ACC112 (cell line): ENCODE data around the gene TOB1.
A peak's percentile ranks its signal among the peaks of the same experiment; 100 is the strongest.
"Not testable (repeated sequence)": the region's sequence is repeated elsewhere in the genome, so short reads cannot be mapped to it uniquely, and the experiment has no call there.

Experiments used
- H2AFZ ChIP-seq: fragments of 200-600 bp; sonication (generic); one replicate; pipeline ENCODE4 v1.6.0; 2017; ENCODE audit warnings: antibody characterized with exemption, low read length; ENCODE audit not compliant: unreplicated experiment
- H3K27ac ChIP-seq: fragments of 200-600 bp; sonication (generic); 2 replicates; pipeline ENCODE4 v1.5.1; 2014; ENCODE audit warnings: low read depth, mild to moderate bottlenecking, antibody characterized with exemption, low read length, moderate library complexity
- H3K27me3 ChIP-seq: fragments of 200-600 bp; sonication (generic); 2 replicates; pipeline ENCODE4 v1.6.1; 2014; ENCODE audit warnings: mild to moderate bottlenecking, antibody characterized with exemption, low read length, moderate library complexity, mixed read lengths; ENCODE audit not compliant: insufficient read depth
- H3K36me3 ChIP-seq: fragments of 200-600 bp; sonication (generic); 2 replicates; pipeline ENCODE4 v1.6.1; 2016; ENCODE audit warnings: mild to moderate bottlenecking, antibody characterized with exemption, low read length, moderate library complexity, mixed read lengths; ENCODE audit not compliant: insufficient read depth
- H3K4me1 ChIP-seq: fragments of 200-600 bp; sonication (generic); one replicate; pipeline ENCODE4 v1.6.1; 2016; ENCODE audit warnings: low read length, mixed read lengths; ENCODE audit not compliant: insufficient read depth, unreplicated experiment, control insufficient read depth
- H3K4me3 ChIP-seq: fragments of 200-600 bp; sonication (generic); 2 replicates; pipeline ENCODE4 v1.5.1; 2014; ENCODE audit warnings: mild to moderate bottlenecking, low read depth, low read length
- H3K79me2 ChIP-seq: fragments of 200-600 bp; sonication (generic); one replicate; pipeline ENCODE4 v1.6.0; 2016; ENCODE audit warnings: low read length; ENCODE audit not compliant: control insufficient read depth, unreplicated experiment, insufficient read depth

Gene TOB1

DNA sequence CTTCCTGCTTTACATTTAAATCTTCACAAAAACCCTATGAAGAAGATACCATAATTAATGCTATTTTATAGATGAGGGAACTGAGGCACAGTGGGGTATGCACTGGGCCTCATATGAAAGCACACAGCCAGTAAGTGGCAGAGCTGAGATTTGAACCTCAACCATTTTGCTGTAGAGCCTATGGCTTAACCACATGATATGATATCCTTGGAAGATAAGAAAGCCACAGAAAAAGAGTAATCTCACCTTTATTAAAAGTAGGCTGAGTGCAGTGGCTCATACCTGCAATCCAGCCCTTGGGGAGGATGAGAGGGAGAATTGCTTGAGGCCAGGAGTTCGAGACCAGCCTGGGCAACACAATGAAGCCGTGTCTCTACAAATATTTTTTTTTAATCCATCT, 15.0 kb upstream of the TOB1 start:
- Histone ChIP-seq H2AFZ (no peak overlapping the region), H3K4me3 (no peak overlapping the region), H3K27ac (no peak overlapping the region), H3K36me3 (no peaks in the 10 kb centered on the region), H3K4me1 (no peaks in the 10 kb centered on the region), H3K27me3 (no peaks in the 10 kb centered on the region), H3K79me2 (no peaks in the 10 kb centered on the region)

GRCh38 chr17:50879086-50879485, 12.9 kb upstream of the TOB1 start:
- Histone ChIP-seq H3K27ac (no peak overlapping the region), H3K27me3 (no peaks in the 10 kb centered on the region), H3K79me2 (no peaks in the 10 kb centered on the region), H3K36me3 (no peaks in the 10 kb centered on the region), H3K4me3 (no peak overlapping the region), H2AFZ (no peak overlapping the region), H3K4me1 (no peaks in the 10 kb centered on the region)

GRCh38 chr17:50877838-50878237, 11.7 kb upstream of the TOB1 start:
- Histone ChIP-seq H3K27me3 (no peaks in the 10 kb centered on the region), H3K79me2 (no peaks in the 10 kb centered on the region), H2AFZ (no peak overlapping the region), H3K4me1 (no peaks in the 10 kb centered on the region), H3K27ac (no peak overlapping the region), H3K4me3 (no peak overlapping the region), H3K36me3 (no peaks in the 10 kb centered on the region)

DNA sequence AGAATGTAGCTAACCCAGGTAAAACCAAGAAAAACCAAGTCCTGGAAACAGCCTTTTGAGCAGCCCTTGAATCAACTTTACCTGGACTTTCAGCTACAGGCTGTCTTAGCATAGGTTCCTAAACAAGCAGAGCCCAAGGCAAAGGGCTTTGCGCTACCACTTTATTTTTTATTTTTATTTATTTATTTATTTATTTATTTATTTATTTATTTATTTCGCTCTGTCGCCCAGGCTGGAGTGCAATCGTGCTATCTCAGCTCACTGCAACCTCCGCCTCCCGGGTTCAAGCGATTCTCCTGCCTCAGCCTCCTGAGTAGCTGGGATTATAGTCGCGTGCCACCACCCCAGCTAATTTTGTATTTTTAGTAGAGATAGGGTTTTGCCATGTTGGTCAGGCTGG, 10.9 kb upstream of the TOB1 start:
- not testable (repeated sequence) for H3K36me3 ChIP-seq, H3K79me2 ChIP-seq, H2AFZ ChIP-seq, H3K27me3 ChIP-seq, H3K4me1 ChIP-seq, H3K27ac ChIP-seq, H3K4me3 ChIP-seq

DNA sequence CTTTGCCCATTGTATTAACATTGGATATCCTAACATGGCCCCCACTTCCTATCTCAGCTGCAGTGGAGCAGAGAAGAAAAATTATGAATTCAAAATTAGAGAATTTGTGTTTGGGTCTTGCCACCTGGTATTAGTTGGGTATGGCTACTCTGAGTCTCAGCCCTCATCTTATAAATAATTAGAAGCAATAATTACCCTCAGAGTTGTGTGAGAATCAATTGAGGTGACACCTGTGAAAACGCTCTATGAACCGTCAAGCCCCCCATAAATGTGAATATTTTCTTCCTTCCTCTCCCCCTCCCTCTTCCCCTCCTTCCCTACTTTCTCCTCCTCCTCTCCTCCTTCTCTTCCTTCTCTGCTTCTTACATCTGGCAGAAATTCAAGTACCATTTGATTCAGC, 8.9 kb upstream of the TOB1 start:
- Histone ChIP-seq H3K36me3 (no peaks in the 10 kb centered on the region), H2AFZ (no peak overlapping the region), H3K4me3 (no peak overlapping the region), H3K27ac (no peak overlapping the region), H3K79me2 (no peaks in the 10 kb centered on the region), H3K4me1 (no peaks in the 10 kb centered on the region), H3K27me3 (no peaks in the 10 kb centered on the region)

DNA sequence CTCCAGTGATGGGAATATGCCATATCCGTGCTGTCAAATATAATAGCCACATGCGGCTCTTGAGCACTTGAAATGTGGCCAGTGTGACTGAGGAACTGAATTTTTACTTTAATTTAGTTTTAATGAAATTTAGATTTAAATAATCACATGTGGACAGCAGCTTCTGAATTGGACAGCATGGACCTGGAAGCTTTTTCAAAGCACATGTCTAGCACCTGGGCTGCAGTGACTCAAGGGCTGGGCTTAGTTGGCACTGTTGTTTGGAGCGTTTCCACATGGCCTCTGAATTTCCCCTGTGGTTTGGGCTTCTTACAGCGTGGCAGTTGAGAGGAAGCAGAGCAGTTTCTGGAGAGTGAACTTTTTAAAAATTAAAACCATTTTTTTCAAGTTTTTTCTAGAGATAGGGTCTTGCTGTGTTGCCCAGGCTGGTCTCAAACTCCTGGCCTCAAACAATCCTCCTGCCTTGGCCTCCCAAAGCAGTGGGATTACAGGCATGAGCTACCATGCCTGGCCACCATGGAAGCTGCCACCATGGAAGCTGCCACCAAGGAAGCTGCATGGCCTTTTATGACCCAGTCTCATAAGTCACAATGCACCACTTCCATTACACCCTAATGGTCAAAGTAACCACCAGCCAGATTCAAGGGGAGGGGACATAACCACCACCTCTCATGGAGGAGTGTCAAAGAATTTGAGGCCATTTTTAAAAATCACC, 6.7 kb upstream of the TOB1 start:
- peaks cover 9% of the 10 kb centered on the region for H3K4me1 ChIP-seq
- no peak overlapping the region for H3K4me3 ChIP-seq
- no peak overlapping the region for H3K27ac ChIP-seq
- no peaks in the 10 kb centered on the region for H3K79me2 ChIP-seq
- H2AFZ ChIP-seq: no peak overlapping the region
- H3K36me3 ChIP-seq: no peaks in the 10 kb centered on the region
- no peaks in the 10 kb centered on the region for H3K27me3 ChIP-seq

DNA sequence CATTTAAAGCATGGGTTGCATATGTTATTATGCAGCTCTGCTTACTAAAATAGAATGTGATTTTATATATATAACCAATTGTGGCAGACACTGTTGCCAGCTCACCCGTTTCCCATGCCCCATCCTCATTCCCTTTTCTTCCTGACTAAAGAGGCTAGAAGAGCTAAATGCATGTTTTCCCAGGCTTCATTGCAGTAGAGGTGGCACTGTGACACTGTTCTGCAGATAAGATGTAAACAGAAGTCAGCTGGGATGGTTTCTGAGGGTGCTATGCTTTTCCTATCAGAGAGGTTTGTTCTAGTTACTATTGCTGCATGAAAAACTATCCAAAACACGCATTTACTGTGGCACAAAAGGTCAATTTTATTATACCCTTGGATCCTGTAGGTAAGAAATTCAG, 5.7 kb upstream of the TOB1 start:
- Histone ChIP-seq H3K4me1 (peaks cover 9% of the 10 kb centered on the region), H3K4me3 (no peak overlapping the region), H3K27me3 (no peaks in the 10 kb centered on the region), H3K27ac (no peak overlapping the region), H3K36me3 (no peaks in the 10 kb centered on the region), H3K79me2 (no peaks in the 10 kb centered on the region), H2AFZ (no peak overlapping the region)

DNA sequence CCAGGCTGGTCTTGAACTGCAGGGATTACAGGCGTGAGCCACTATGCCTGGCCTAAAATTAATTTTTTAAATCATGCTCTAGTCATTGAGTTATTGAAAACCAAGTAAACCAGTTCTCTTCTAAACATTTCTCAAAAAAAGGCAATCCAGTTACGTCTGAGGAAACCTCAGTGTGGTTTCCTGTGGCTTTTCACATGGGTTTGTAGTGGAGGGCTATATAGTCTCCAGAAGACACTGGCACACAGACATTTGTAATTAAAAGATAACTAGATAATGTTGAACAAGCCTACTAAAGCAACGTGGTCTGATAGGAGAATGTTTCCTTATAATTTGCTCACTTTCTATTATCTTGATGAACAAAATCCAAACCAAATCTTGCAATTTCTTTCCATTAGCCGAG, 5.2 kb upstream of the TOB1 start:
- H3K79me2 ChIP-seq: no peaks in the 10 kb centered on the region
- H3K4me3 ChIP-seq: no peak overlapping the region

DNA sequence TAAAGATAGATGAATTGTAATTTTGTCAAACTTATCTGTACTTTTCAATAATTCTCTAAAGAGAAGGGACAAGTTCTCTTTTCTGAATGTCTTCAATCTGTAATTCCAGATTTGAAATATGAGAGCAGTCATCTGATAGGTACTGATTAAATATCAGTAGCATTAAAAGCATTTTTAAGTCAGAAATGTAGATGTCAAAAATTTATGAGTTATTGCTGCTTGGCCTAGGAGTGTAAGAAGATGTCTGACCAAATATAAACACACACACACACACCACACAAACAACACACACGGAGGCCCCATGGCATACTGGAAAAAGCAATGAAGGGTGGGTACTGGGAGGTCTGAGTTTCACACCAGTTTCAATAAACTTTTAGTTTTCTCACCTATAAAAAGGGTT, 2.4 kb upstream of the TOB1 start:
- peaks cover 23% of the 10 kb centered on the region for H3K79me2 ChIP-seq
- no peaks in the 10 kb centered on the region for H3K36me3 ChIP-seq
- H2AFZ ChIP-seq: peak overlapping the region; percentile 27
- H3K4me3 ChIP-seq: peak overlapping the region; percentile 100
- peak overlapping the region; percentile 92 for H3K27ac ChIP-seq
- H3K4me1 ChIP-seq: peaks cover 11% of the 10 kb centered on the region
- H3K27me3 ChIP-seq: no peaks in the 10 kb centered on the region

More for the DNA sequence above, 5.2 kb upstream of the TOB1 start:
- H3K4me1 ChIP-seq: peaks cover 9% of the 10 kb centered on the region
- no peak overlapping the region for H2AFZ ChIP-seq
- no peaks in the 10 kb centered on the region for H3K36me3 ChIP-seq
- H3K27me3 ChIP-seq: no peaks in the 10 kb centered on the region
- no peak overlapping the region for H3K27ac ChIP-seq

- Histone ChIP-seq H3K4me1 (peaks cover 16% of the 10 kb centered on the region), H3K27me3 (no peaks in the 10 kb centered on the region), H3K27ac (peak overlapping the region; percentile 92), H3K4me3 (peak overlapping the region; percentile 100), H3K79me2 (peaks cover 29% of the 10 kb centered on the region), H2AFZ (peak overlapping the region; percentile 27), H3K36me3 (peaks cover 2% of the 10 kb centered on the region; the same call in 1 of the 2 replicates)
These were observed 1.9 kb upstream of the TOB1 start for GRCh38 chr17:50868140-50868438.

- Histone ChIP-seq H3K79me2 (peaks cover 32% of the 10 kb centered on the region), H3K4me3 (peak overlapping the region; percentile 100), H2AFZ (peak overlapping the region; percentile 83), H3K27ac (peak overlapping the region; percentile 92), H3K36me3 (peaks cover 7% of the 10 kb centered on the region), H3K27me3 (no peaks in the 10 kb centered on the region), H3K4me1 (peaks cover 19% of the 10 kb centered on the region)
These were observed 1.4 kb upstream of the TOB1 start for GRCh38 chr17:50867363-50868139.
